OCI-LY1 (cell line): ENCODE measurements around the gene PJA2.

Experiments
- H2AFZ ChIP-seq: fragments of 200-600 bp; sonication (generic), shearing (Covaris generic); 2 replicates; pipeline ENCODE4 v1.6.0; 2014; ENCODE audit warnings: antibody characterized with exemption, mild to moderate bottlenecking, low read length
- H3F3A ChIP-seq: fragments of 200-600 bp; sonication (generic), shearing (Covaris generic); 2 replicates; pipeline ENCODE4 v1.6.0; 2014; ENCODE audit warnings: mild to moderate bottlenecking, antibody characterized with exemption, low read length, moderate library complexity; ENCODE audit not compliant: insufficient read depth
- H3K27ac ChIP-seq: fragments of 200-600 bp; sonication (generic); 2 replicates; pipeline ENCODE4 v1.5.1; 2014; ENCODE audit warnings: low read length, mixed run types, mild to moderate bottlenecking, low read depth; ENCODE audit not compliant: poor library complexity, severe bottlenecking
- H3K27me3 ChIP-seq: fragments of 200-600 bp; sonication (generic); 2 replicates; pipeline ENCODE4 v1.6.0; 2014; ENCODE audit warnings: antibody characterized with exemption, mild to moderate bottlenecking, low read length, moderate library complexity; ENCODE audit not compliant: insufficient read depth
- H3K36me3 ChIP-seq: fragments of 200-600 bp; sonication (generic); 2 replicates; pipeline ENCODE4 v1.6.1; 2014; ENCODE audit warnings: mild to moderate bottlenecking, antibody characterized with exemption, low read length, moderate library complexity, mixed read lengths; ENCODE audit not compliant: insufficient read depth
- H3K4me1 ChIP-seq: fragments of 200-600 bp; sonication (generic); 2 replicates; pipeline ENCODE4 v1.5.1; 2014; ENCODE audit warnings: mild to moderate bottlenecking, low read length, moderate library complexity; ENCODE audit not compliant: insufficient read depth, severe bottlenecking
- H3K4me2 ChIP-seq: fragments of 200-600 bp; sonication (generic), shearing (Covaris generic); 2 replicates; pipeline ENCODE4 v1.6.1; 2014; ENCODE audit warnings: low read length
- H3K4me3 ChIP-seq: fragments of 200-600 bp; sonication (generic); 2 replicates; pipeline ENCODE4 v1.5.1; 2014; ENCODE audit warnings: low read length, low read depth, mild to moderate bottlenecking, mixed read lengths; ENCODE audit not compliant: poor library complexity, severe bottlenecking
- H3K79me2 ChIP-seq: fragments of 200-600 bp; shearing (Covaris generic); 2 replicates; pipeline ENCODE4 v1.6.1; 2016; ENCODE audit warnings: mixed run types, low read length, mixed read lengths; ENCODE audit not compliant: insufficient read depth
- H3K9ac ChIP-seq: fragments of 200-600 bp; sonication (generic), shearing (Covaris generic); 2 replicates; pipeline ENCODE4 v1.6.1; 2014; ENCODE audit warnings: mild to moderate bottlenecking, low read length, mixed read lengths
- H3K9me2 ChIP-seq: fragments of 200-600 bp; sonication (generic), shearing (Covaris generic); 2 replicates; pipeline ENCODE4 v1.6.1; 2014; ENCODE audit warnings: low read depth, mild to moderate bottlenecking, low read length, mixed read lengths
- H3K9me3 ChIP-seq: fragments of 200-600 bp; shearing (Covaris generic); 2 replicates; pipeline ENCODE4 v1.6.1; 2014; ENCODE audit warnings: low read length, mixed read lengths
- H4K20me1 ChIP-seq: fragments of 200-600 bp; sonication (generic), shearing (Covaris generic); 2 replicates; pipeline ENCODE4 v1.6.0; 2016; ENCODE audit warnings: mild to moderate bottlenecking, low read length; ENCODE audit not compliant: insufficient read depth
- CTCF ChIP-seq: fragments of 200-600 bp; sonication (generic), shearing (Covaris generic); IDR thresholded peaks from 2 replicates; pipeline ENCODE4 v1.5.1; 2017; ENCODE audit warnings: mild to moderate bottlenecking, antibody characterized with exemption, low read length, moderate library complexity, mixed read lengths
- EZH2 ChIP-seq: fragments of 200-600 bp; sonication (generic), shearing (Covaris generic); IDR thresholded peaks from 2 replicates; pipeline ENCODE4 v1.8.0; 2017; ENCODE audit warnings: borderline replicate concordance, mixed run types, mild to moderate bottlenecking, antibody characterized with exemption, low read length, moderate library complexity, mixed read lengths

The PJA2 gene

GRCh38 chr5:109313127-109313526, 96.6 kb downstream of the PJA2 start:
- Histone ChIP-seq H3K4me1 (no peaks in the 10 kb centered on the region), H3K4me3 (no peak overlapping the region), H3K79me2 (no peaks in the 10 kb centered on the region), H3K27ac (no peak overlapping the region), H3K27me3 (no peaks in the 10 kb centered on the region), H2AFZ (no peak overlapping the region), H4K20me1 (no peaks in the 10 kb centered on the region), H3K9me2 (no peaks in the 10 kb centered on the region), H3K4me2 (no peak overlapping the region), H3K9me3 (no peaks in the 10 kb centered on the region), H3K9ac (no peak overlapping the region), H3F3A (no peaks in the 10 kb centered on the region), H3K36me3 (no peaks in the 10 kb centered on the region)
- TF ChIP-seq EZH2 (no peak), CTCF (no peak)

- Histone ChIP-seq H3K27me3 (no peaks in the 10 kb centered on the region), H3K36me3 (no peaks in the 10 kb centered on the region), H3K9me2 (no peaks in the 10 kb centered on the region), H3K4me3 (no peak overlapping the region), H2AFZ (no peak overlapping the region), H3K4me1 (no peaks in the 10 kb centered on the region), H3K4me2 (no peak overlapping the region), H3K9me3 (no peaks in the 10 kb centered on the region), H3K9ac (no peak overlapping the region), H3K27ac (no peak overlapping the region), H3F3A (no peaks in the 10 kb centered on the region), H4K20me1 (no peaks in the 10 kb centered on the region), H3K79me2 (no peaks in the 10 kb centered on the region)
- TF ChIP-seq EZH2: no peak
- TF ChIP-seq CTCF: no peak
Measured at GRCh38 chr5:109312695-109313094, 97.1 kb downstream of the PJA2 start.

- TF ChIP-seq EZH2 (no peak), CTCF (no peak)
- no peak overlapping the region for H3K4me2 ChIP-seq
- no peak overlapping the region for H2AFZ ChIP-seq
- H3F3A ChIP-seq: no peaks in the 10 kb centered on the region
- H3K79me2 ChIP-seq: no peaks in the 10 kb centered on the region
- H3K9me2 ChIP-seq: no peaks in the 10 kb centered on the region
- no peak overlapping the region for H3K9ac ChIP-seq
- no peaks in the 10 kb centered on the region for H4K20me1 ChIP-seq
- no peaks in the 10 kb centered on the region for H3K36me3 ChIP-seq
- H3K4me3 ChIP-seq: no peak overlapping the region
- no peaks in the 10 kb centered on the region for H3K4me1 ChIP-seq
- H3K27me3 ChIP-seq: no peaks in the 10 kb centered on the region
- H3K9me3 ChIP-seq: no peaks in the 10 kb centered on the region
- no peak overlapping the region for H3K27ac ChIP-seq
Measured at GRCh38 chr5:109310315-109310714, 99.5 kb downstream of the PJA2 start.
